ENCODE data around the gene BDH1.

Gene BDH1

GRCh38 chr3:197562398-197563251 is 6.9 kb upstream of the BDH1 start:
- no peaks in the 10 kb centered on the region for H3K36me3 ChIP-seq (replicated peaks; ENCODE audit: insufficient read depth, low read length)
- no peaks in the 10 kb centered on the region for H3K27me3 ChIP-seq (replicated peaks; ENCODE audit: insufficient read depth, low read length)
- no peak overlapping the region for H3K4me3 ChIP-seq (ENCODE audit: low read length)
- H3F3A ChIP-seq (ENCODE audit: insufficient read depth, low read length), result no peaks in the 10 kb centered on the region
- no peak for TF ChIP-seq EZH2 (optimal IDR thresholded peaks at IDR 0.05; ENCODE audit: low read depth, low read length)
- TF ChIP-seq, protein P1, sequence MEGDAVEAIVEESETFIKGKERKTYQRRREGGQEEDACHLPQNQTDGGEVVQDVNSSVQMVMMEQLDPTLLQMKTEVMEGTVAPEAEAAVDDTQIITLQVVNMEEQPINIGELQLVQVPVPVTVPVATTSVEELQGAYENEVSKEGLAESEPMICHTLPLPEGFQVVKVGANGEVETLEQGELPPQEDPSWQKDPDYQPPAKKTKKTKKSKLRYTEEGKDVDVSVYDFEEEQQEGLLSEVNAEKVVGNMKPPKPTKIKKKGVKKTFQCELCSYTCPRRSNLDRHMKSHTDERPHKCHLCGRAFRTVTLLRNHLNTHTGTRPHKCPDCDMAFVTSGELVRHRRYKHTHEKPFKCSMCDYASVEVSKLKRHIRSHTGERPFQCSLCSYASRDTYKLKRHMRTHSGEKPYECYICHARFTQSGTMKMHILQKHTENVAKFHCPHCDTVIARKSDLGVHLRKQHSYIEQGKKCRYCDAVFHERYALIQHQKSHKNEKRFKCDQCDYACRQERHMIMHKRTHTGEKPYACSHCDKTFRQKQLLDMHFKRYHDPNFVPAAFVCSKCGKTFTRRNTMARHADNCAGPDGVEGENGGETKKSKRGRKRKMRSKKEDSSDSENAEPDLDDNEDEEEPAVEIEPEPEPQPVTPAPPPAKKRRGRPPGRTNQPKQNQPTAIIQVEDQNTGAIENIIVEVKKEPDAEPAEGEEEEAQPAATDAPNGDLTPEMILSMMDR (IDR thresholded peaks at IDR 0.05; ENCODE audit: low read length), result no peak
- no peak for TF ChIP-seq EZH2phosphoT487 (IDR thresholded peaks at IDR 0.05; ENCODE audit: low read length)
- DNase-seq, result no peak
- no peaks in the 10 kb centered on the region for H3K9me3 ChIP-seq (replicated peaks; ENCODE audit: insufficient read depth, low read length)
- H4K20me1 ChIP-seq (ENCODE audit: insufficient read depth, low read length), result no peaks in the 10 kb centered on the region
- no peak overlapping the region for H3K9ac ChIP-seq (ENCODE audit: low read length)
- no peak overlapping the region for H3K4me2 ChIP-seq (ENCODE audit: low read depth, low read length)
- no peaks in the 10 kb centered on the region for H3K9me2 ChIP-seq (replicated peaks; ENCODE audit: insufficient read depth, low read length)
- H3K4me1 ChIP-seq (ENCODE audit: low read length), result no peaks in the 10 kb centered on the region
- no peaks in the 10 kb centered on the region for H3K79me2 ChIP-seq (ENCODE audit: low read length)
- H2AFZ ChIP-seq (ENCODE audit: low read length), result no peak overlapping the region
- H3K27ac ChIP-seq (ENCODE audit: low read length), result no peak overlapping the region

DNA sequence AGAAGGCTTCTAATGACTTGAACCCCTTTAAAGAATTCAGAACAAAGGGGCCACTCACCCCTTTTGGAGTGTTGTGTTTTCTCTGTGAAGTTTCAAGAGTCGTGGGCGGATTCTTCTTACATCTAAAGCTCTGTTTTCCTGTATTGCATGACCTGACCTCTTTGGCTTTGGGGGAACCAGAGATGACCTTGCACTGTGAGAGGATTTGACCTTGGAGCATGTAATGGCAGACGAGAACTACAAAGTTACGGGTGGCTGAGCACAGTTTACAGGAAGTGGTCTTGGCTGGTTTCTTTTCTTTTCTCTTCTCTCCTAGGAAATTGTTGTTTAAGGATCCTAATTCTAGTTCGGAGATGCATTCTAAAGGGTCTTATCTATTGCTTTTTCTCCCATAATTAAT is 6.2 kb upstream of the BDH1 start:
- Histone ChIP-seq H3K27me3 (replicated peaks; ENCODE audit: insufficient read depth, low read length) (no peaks in the 10 kb centered on the region), H2AFZ (ENCODE audit: low read length) (no peak overlapping the region), H3K79me2 (ENCODE audit: low read length) (no peaks in the 10 kb centered on the region), H3K9me3 (replicated peaks; ENCODE audit: insufficient read depth, low read length) (no peaks in the 10 kb centered on the region), H3F3A (ENCODE audit: insufficient read depth, low read length) (no peaks in the 10 kb centered on the region), H4K20me1 (ENCODE audit: insufficient read depth, low read length) (no peaks in the 10 kb centered on the region), H3K27ac (ENCODE audit: low read length) (no peak overlapping the region), H3K9me2 (replicated peaks; ENCODE audit: insufficient read depth, low read length) (no peaks in the 10 kb centered on the region), H3K9ac (ENCODE audit: low read length) (no peak overlapping the region), H3K4me1 (ENCODE audit: low read length) (no peaks in the 10 kb centered on the region), H3K36me3 (replicated peaks; ENCODE audit: insufficient read depth, low read length) (no peaks in the 10 kb centered on the region), H3K4me2 (ENCODE audit: low read depth, low read length) (no peak overlapping the region), H3K4me3 (ENCODE audit: low read length) (no peak overlapping the region)
- TF ChIP-seq EZH2 (optimal IDR thresholded peaks at IDR 0.05; ENCODE audit: low read depth, low read length) (no peak), EZH2phosphoT487 (IDR thresholded peaks at IDR 0.05; ENCODE audit: low read length) (no peak)
- TF ChIP-seq, protein P1 (IDR thresholded peaks at IDR 0.05; ENCODE audit: low read length), result no peak
- DNase-seq, result no peak

- Histone ChIP-seq H3F3A (ENCODE audit: insufficient read depth, low read length) (peaks cover 18% of the 10 kb centered on the region), H3K4me1 (ENCODE audit: low read length) (no peaks in the 10 kb centered on the region), H3K9me3 (replicated peaks; ENCODE audit: insufficient read depth, low read length) (no peaks in the 10 kb centered on the region), H3K27me3 (replicated peaks; ENCODE audit: insufficient read depth, low read length) (no peaks in the 10 kb centered on the region), H4K20me1 (ENCODE audit: insufficient read depth, low read length) (no peaks in the 10 kb centered on the region), H3K36me3 (replicated peaks; ENCODE audit: insufficient read depth, low read length) (no peaks in the 10 kb centered on the region), H3K4me3 (ENCODE audit: low read length) (no peak overlapping the region), H2AFZ (ENCODE audit: low read length) (no peak overlapping the region), H3K9ac (ENCODE audit: low read length) (no peak overlapping the region), H3K27ac (ENCODE audit: low read length) (no peak overlapping the region), H3K4me2 (ENCODE audit: low read depth, low read length) (no peak overlapping the region), H3K79me2 (ENCODE audit: low read length) (0 out of 2 replicates have a peak, but pooled peaks cover 3% of the 10 kb centered on the region), H3K9me2 (replicated peaks; ENCODE audit: insufficient read depth, low read length) (no peaks in the 10 kb centered on the region)
- no peak for DNase-seq
- no peak for TF ChIP-seq EZH2 (optimal IDR thresholded peaks at IDR 0.05; ENCODE audit: low read depth, low read length)
- TF ChIP-seq, protein P1 (IDR thresholded peaks at IDR 0.05; ENCODE audit: low read length), result no peak
- TF ChIP-seq EZH2phosphoT487 (IDR thresholded peaks at IDR 0.05; ENCODE audit: low read length), result no peak
Measured at GRCh38 chr3:197559651-197560050, 3.9 kb upstream of the BDH1 start.

Data from MM.1S (cell line).